HCT116 (cell line): ENCODE results near the gene SMG6. TPM values are rescaled to one million over a fixed set of nuclear protein-coding genes. Genes with fewer than 3 reads are reported as not detected.

Source experiments
- ATAC-seq: fragments of 200-7000 bp; cut with Tn5 transposase; 2 replicates; pipeline ENCODE4 v1.9.1; 2020; ENCODE audit warnings: mild to moderate bottlenecking, moderate library complexity
- BruUV-seq: library from RNA; stranded (reverse); fragments of 400-500 nt; replicated peaks from 2 replicates; lab custom pipeline; 2021; lab: Mats Ljungman, UMichigan
- CTCF ChIA-PET: fragments of 300-600 bp; sonication (Branson Sonifier 250); formaldehyde crosslinking; loops from one replicate; lab custom pipeline; 2021; ENCODE audit warnings: antibody characterized with exemption; lab: Charles Lee
- POLR2A ChIA-PET: fragments of 300-600, 350-600 bp; sonication (Branson Sonifier 250); formaldehyde crosslinking; loops from one replicate; lab custom pipeline; 2021; ENCODE audit warnings: antibody characterized with exemption; lab: Charles Lee
- RAD21 ChIA-PET, 2 experiments: fragments of 300-600 bp; sonication (Branson Sonifier 250); formaldehyde crosslinking; loops; one replicate each; lab custom pipeline; 2023; ENCODE audit warnings: low total read pairs in 2 of 2; ENCODE audit not compliant: uncharacterized antibody in 2 of 2, unreplicated experiment in 2 of 2, low non-redundant PET in 1 of 2; lab: Charles Lee
- DNase-seq: peaks from one replicate; pipeline ENCODE4 v3.0.0-alpha.2; 2010; ENCODE audit warnings: low read depth, low spot score
- H2AFZ ChIP-seq: fragments of 200-600 bp; shearing (Covaris generic), sonication (generic); 2 replicates; pipeline ENCODE4 v1.6.1; 2017; ENCODE audit warnings: low read depth, mixed run types, mixed read lengths, antibody characterized with exemption, low read length; ENCODE audit not compliant: poor library complexity, severe bottlenecking
- H3K27ac ChIP-seq: 2 replicates; pipeline ENCODE4 v1.5.1; 2012; ENCODE audit warnings: low read depth, low read length
- H3K27me3 ChIP-seq: fragments of 200-600 bp; sonication (generic); 2 replicates; pipeline ENCODE4 v1.6.1; 2016; ENCODE audit warnings: mixed run types, low read length, mixed read lengths; ENCODE audit not compliant: insufficient read depth
- H3K36me3 ChIP-seq, 2 experiments: fragments of 200-500 bp in 1 of 2; fragments of 200-600 bp in 1 of 2; sonication (Bioruptor generic) in 1 of 2; sonication (generic) in 1 of 2; 2 replicates each; pipeline versions ENCODE4 v1.5.1 to v1.6.1; 2014 to 2016; ENCODE audit warnings: low read length in 2 of 2, inconsistent platforms in 1 of 2, mixed read lengths in 1 of 2, mixed run types in 1 of 2; ENCODE audit not compliant: insufficient read depth in 2 of 2, control insufficient read depth in 1 of 2
- H3K4me1 ChIP-seq, 2 experiments: fragments of 200-600 bp in 1 of 2; sonication (generic) in 1 of 2; 2 replicates each; pipeline versions ENCODE4 v1.5.1 to v1.6.1; 2012 to 2017; ENCODE audit warnings: low read length in 2 of 2, inconsistent platforms in 1 of 2, mild to moderate bottlenecking in 1 of 2, mixed read lengths in 1 of 2, mixed run types in 1 of 2, moderate library complexity in 1 of 2; ENCODE audit not compliant: insufficient read depth in 2 of 2, control insufficient read depth in 1 of 2
- H3K4me2 ChIP-seq: fragments of 200-600 bp; sonication (generic); 2 replicates; pipeline ENCODE4 v1.6.1; 2017; ENCODE audit warnings: mixed run types, low read length, mixed read lengths
- H3K4me3 ChIP-seq, 2 experiments: fragments of 200-600 bp in 1 of 2; sonication (generic) in 1 of 2; replicated peaks in 1 of 2; 2 replicates each; pipeline ENCODE4 v1.5.1; 2011 to 2016; ENCODE audit warnings: low read length in 2 of 2, control low read depth in 1 of 2, low read depth in 1 of 2, mild to moderate bottlenecking in 1 of 2, mixed read lengths in 1 of 2, mixed run types in 1 of 2
- H3K79me2 ChIP-seq: fragments of 200-600 bp; sonication (generic); 2 replicates; pipeline ENCODE4 v1.6.1; 2017; ENCODE audit warnings: mild to moderate bottlenecking, mixed run types, low read length, moderate library complexity, mixed read lengths; ENCODE audit not compliant: insufficient read depth
- H3K9ac ChIP-seq: fragments of 200-600 bp; sonication (generic); 2 replicates; pipeline ENCODE4 v1.6.1; 2016; ENCODE audit warnings: low read length, mixed read lengths
- H3K9me2 ChIP-seq: fragments of 200-600 bp; sonication (generic), shearing (Covaris generic); 2 replicates; pipeline ENCODE4 v1.6.1; 2017; ENCODE audit warnings: mixed run types, mild to moderate bottlenecking, moderate library complexity; ENCODE audit not compliant: insufficient read depth
- H3K9me3 ChIP-seq, 2 experiments: fragments of 200-500 bp in 1 of 2; fragments of 200-600 bp in 1 of 2; sonication (Bioruptor generic) in 1 of 2; sonication (generic) in 1 of 2; 2 replicates each; pipeline ENCODE4 v1.6.1; 2014 to 2017; ENCODE audit warnings: low read length in 2 of 2, mixed read lengths in 2 of 2, inconsistent platforms in 1 of 2, low read depth in 1 of 2, mild to moderate bottlenecking in 1 of 2, mixed run types in 1 of 2, moderate library complexity in 1 of 2; ENCODE audit not compliant: control insufficient read depth in 1 of 2, insufficient read depth in 1 of 2
- H4K20me1 ChIP-seq: fragments of 200-600 bp; sonication (generic), shearing (Covaris generic); 2 replicates; pipeline ENCODE4 v1.6.1; 2017; ENCODE audit warnings: mixed run types, mild to moderate bottlenecking, moderate library complexity; ENCODE audit not compliant: insufficient read depth
- CBX3 ChIP-seq: IDR thresholded peaks from 2 replicates; pipeline ENCODE4 v1.6.1; 2012; ENCODE audit warnings: low read depth
- CEBPB ChIP-seq: IDR thresholded peaks from 2 replicates; pipeline ENCODE4 v1.6.1; 2012; ENCODE audit warnings: low read depth
- EGR1 ChIP-seq: IDR thresholded peaks from 2 replicates; pipeline ENCODE4 v1.6.1; 2012; ENCODE audit warnings: low read depth
- ELF1 ChIP-seq: IDR thresholded peaks from 2 replicates; pipeline ENCODE4 v1.6.1; 2012; ENCODE audit warnings: low read depth, borderline replicate concordance
- EZH2phosphoT487 ChIP-seq: fragments of 200-600 bp; IDR thresholded peaks from 2 replicates; pipeline ENCODE4 v1.6.1; 2018; ENCODE audit warnings: antibody characterized with exemption, borderline replicate concordance
- JUND ChIP-seq: IDR thresholded peaks from 2 replicates; pipeline ENCODE4 v1.6.1; 2012
- POLR2A ChIP-seq: IDR thresholded peaks from 2 replicates; pipeline ENCODE4 v1.7.0; 2011; ENCODE audit warnings: borderline replicate concordance; ENCODE audit not compliant: insufficient read depth, insufficient read length; ENCODE audit errors: extremely low read depth
- RAD21 ChIP-seq: IDR thresholded peaks from 2 replicates; pipeline ENCODE4 v1.6.1; 2012; ENCODE audit warnings: low read depth, mild to moderate bottlenecking
- SIN3A ChIP-seq: IDR thresholded peaks from 2 replicates; pipeline ENCODE4 v1.6.1; 2012; ENCODE audit warnings: low read depth
- SRF ChIP-seq: IDR thresholded peaks from 2 replicates; pipeline ENCODE4 v1.6.1; 2012; ENCODE audit warnings: low read depth
- TCF7L2 ChIP-seq: IDR thresholded peaks from 2 replicates; pipeline ENCODE4 v1.7.0; 2011; ENCODE audit warnings: borderline replicate concordance, inconsistent platforms; ENCODE audit not compliant: insufficient read depth, insufficient read length; ENCODE audit errors: extremely low read depth
- YY1 ChIP-seq: IDR thresholded peaks from 2 replicates; pipeline ENCODE4 v1.6.1; 2011; ENCODE audit warnings: low read length, low read depth, moderate library complexity, mild to moderate bottlenecking; ENCODE audit not compliant: insufficient replicate concordance; ENCODE audit errors: extremely low read depth
- ZFX ChIP-seq: fragments of 450-650 bp; IDR thresholded peaks from 2 replicates; pipeline ENCODE4 v1.6.1; 2017
- ZNF274 ChIP-seq: fragments of 200-500 bp; sonication (Bioruptor generic); IDR thresholded peaks from 2 replicates; pipeline ENCODE4 v1.6.1; 2014; ENCODE audit warnings: mild to moderate bottlenecking, low read depth, low read length, inconsistent platforms
- intact Hi-C: fragments of 100-400 bp; cut with micrococcal nuclease; formaldehyde crosslinking; loops from 2 replicates; pipeline ENCODE4 v1.10.0; 2022
- total RNA-seq: library from RNA; stranded (reverse); gene quantifications from one replicate; pipeline ENCODE4 v1.2.1, GENCODE V29; 2021; ENCODE audit not compliant: unreplicated experiment
- TF ChIP-seq, protein P1 (sequence below), 3 experiments: fragments of 200-600 bp in 1 of 3; sonication (generic) in 1 of 3; IDR thresholded peaks in 2 of 3; conservative IDR thresholded peaks in 1 of 3; 2 replicates each; pipeline ENCODE4 v1.5.1; 2012 to 2017; ENCODE audit warnings: low read depth in 2 of 3, low read length in 2 of 3, antibody characterized with exemption in 1 of 3, borderline replicate concordance in 1 of 3, control low read depth in 1 of 3, mild to moderate bottlenecking in 1 of 3, mixed read lengths in 1 of 3, mixed run types in 1 of 3, moderate library complexity in 1 of 3; ENCODE audit not compliant: insufficient read depth in 1 of 3
- TF ChIP-seq, protein P2 (sequence below): IDR thresholded peaks from 2 replicates; pipeline ENCODE4 v1.6.1; 2012
- TF ChIP-seq, protein P3 (sequence below): IDR thresholded peaks from 2 replicates; pipeline ENCODE4 v1.6.1; 2012; ENCODE audit warnings: low read depth
- TF ChIP-seq, protein P4 (sequence below): IDR thresholded peaks from 2 replicates; pipeline ENCODE4 v1.6.1; 2012
- TF ChIP-seq, protein P5 (sequence below): IDR thresholded peaks from 2 replicates; pipeline ENCODE4 v1.6.1; 2011; ENCODE audit warnings: mild to moderate bottlenecking, low read length, moderate library complexity; ENCODE audit not compliant: insufficient replicate concordance; ENCODE audit errors: extremely low read depth

SMG6 gene
- total RNA-seq, 1 experiment from 2014 or later: 23.1 TPM

DNA sequence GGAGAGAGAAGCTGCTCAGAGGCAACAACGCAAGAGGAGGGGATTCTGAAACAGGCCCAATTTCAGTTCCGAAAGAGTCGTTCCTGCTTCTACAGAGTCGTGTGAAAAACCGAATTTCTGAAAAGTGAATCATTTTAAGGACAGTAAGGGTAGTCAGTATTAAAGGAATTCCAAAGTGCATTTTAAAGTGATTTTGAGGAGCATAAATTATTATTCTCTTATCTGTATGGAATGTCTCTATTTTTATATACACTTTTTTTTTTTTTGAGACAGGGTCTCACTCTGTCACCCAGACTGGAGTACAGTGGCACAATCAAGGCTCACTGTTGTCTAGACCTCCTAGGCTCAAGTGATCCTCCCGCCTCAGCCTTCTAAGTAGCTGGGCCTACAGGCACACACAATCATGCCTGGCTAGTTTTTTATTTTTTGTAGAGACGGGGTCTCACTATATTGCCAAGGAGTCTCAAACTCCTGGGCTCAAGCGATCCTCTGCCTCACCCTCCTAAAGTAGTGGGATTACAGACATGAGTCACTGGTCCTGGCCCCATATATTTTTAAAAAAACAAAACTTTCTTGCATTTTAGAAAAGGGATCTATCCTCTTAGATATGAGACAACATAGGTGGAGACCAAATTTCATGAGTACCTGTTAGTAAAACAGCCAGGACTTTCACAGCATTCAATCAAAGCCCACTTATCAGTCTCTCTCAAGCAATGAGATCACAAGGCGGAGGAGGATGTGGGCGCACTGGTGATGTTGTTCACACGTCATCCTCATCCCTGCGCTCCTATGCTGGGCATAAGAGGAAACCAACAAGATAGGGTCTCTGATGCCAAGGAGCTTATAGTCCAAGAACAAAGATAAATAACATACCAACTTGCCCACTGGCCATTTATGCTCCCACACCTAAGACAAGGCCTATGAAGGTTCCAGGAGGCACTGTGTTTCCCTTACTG, 53.2 kb downstream of the SMG6 start:
- ChIA-PET POLR2A (no interaction called here), RAD21 (no interaction called here), CTCF (no interaction called here)
- TF ChIP-seq ELF1: no peak
- TF ChIP-seq, protein P1, sequence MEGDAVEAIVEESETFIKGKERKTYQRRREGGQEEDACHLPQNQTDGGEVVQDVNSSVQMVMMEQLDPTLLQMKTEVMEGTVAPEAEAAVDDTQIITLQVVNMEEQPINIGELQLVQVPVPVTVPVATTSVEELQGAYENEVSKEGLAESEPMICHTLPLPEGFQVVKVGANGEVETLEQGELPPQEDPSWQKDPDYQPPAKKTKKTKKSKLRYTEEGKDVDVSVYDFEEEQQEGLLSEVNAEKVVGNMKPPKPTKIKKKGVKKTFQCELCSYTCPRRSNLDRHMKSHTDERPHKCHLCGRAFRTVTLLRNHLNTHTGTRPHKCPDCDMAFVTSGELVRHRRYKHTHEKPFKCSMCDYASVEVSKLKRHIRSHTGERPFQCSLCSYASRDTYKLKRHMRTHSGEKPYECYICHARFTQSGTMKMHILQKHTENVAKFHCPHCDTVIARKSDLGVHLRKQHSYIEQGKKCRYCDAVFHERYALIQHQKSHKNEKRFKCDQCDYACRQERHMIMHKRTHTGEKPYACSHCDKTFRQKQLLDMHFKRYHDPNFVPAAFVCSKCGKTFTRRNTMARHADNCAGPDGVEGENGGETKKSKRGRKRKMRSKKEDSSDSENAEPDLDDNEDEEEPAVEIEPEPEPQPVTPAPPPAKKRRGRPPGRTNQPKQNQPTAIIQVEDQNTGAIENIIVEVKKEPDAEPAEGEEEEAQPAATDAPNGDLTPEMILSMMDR (IDR thresholded peaks at IDR 0.05 in 2 of 3, conservative IDR thresholded peaks at IDR 0.05 in 1 of 3; ENCODE audit: borderline replicate concordance in 1 of 3, insufficient read depth in 1 of 3, low read depth in 2 of 3, low read length in 2 of 3): no peak
- TF ChIP-seq, protein P2, sequence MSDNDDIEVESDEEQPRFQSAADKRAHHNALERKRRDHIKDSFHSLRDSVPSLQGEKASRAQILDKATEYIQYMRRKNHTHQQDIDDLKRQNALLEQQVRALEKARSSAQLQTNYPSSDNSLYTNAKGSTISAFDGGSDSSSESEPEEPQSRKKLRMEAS: no peak
- no peak for TF ChIP-seq SRF
- TF ChIP-seq ZFX: no peak
- no peak for TF ChIP-seq CEBPB
- TF ChIP-seq RAD21: no peak
- TF ChIP-seq, protein P3, sequence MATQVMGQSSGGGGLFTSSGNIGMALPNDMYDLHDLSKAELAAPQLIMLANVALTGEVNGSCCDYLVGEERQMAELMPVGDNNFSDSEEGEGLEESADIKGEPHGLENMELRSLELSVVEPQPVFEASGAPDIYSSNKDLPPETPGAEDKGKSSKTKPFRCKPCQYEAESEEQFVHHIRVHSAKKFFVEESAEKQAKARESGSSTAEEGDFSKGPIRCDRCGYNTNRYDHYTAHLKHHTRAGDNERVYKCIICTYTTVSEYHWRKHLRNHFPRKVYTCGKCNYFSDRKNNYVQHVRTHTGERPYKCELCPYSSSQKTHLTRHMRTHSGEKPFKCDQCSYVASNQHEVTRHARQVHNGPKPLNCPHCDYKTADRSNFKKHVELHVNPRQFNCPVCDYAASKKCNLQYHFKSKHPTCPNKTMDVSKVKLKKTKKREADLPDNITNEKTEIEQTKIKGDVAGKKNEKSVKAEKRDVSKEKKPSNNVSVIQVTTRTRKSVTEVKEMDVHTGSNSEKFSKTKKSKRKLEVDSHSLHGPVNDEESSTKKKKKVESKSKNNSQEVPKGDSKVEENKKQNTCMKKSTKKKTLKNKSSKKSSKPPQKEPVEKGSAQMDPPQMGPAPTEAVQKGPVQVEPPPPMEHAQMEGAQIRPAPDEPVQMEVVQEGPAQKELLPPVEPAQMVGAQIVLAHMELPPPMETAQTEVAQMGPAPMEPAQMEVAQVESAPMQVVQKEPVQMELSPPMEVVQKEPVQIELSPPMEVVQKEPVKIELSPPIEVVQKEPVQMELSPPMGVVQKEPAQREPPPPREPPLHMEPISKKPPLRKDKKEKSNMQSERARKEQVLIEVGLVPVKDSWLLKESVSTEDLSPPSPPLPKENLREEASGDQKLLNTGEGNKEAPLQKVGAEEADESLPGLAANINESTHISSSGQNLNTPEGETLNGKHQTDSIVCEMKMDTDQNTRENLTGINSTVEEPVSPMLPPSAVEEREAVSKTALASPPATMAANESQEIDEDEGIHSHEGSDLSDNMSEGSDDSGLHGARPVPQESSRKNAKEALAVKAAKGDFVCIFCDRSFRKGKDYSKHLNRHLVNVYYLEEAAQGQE: no peak
- TF ChIP-seq CBX3: no peak
- TF ChIP-seq, protein P4, sequence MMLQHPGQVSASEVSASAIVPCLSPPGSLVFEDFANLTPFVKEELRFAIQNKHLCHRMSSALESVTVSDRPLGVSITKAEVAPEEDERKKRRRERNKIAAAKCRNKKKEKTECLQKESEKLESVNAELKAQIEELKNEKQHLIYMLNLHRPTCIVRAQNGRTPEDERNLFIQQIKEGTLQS: no peak
- TF ChIP-seq, protein P5, sequence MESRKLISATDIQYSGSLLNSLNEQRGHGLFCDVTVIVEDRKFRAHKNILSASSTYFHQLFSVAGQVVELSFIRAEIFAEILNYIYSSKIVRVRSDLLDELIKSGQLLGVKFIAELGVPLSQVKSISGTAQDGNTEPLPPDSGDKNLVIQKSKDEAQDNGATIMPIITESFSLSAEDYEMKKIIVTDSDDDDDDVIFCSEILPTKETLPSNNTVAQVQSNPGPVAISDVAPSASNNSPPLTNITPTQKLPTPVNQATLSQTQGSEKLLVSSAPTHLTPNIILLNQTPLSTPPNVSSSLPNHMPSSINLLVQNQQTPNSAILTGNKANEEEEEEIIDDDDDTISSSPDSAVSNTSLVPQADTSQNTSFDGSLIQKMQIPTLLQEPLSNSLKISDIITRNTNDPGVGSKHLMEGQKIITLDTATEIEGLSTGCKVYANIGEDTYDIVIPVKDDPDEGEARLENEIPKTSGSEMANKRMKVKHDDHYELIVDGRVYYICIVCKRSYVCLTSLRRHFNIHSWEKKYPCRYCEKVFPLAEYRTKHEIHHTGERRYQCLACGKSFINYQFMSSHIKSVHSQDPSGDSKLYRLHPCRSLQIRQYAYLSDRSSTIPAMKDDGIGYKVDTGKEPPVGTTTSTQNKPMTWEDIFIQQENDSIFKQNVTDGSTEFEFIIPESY: no peak
- TF ChIP-seq ZNF274: no peak
- no peak for TF ChIP-seq SIN3A
- TF ChIP-seq EZH2phosphoT487: no peak
- no peak for TF ChIP-seq POLR2A
- no peak for TF ChIP-seq YY1
- no peak for TF ChIP-seq EGR1
- TF ChIP-seq JUND: no peak
- no peak for TF ChIP-seq TCF7L2

More for the DNA sequence above, 53.2 kb downstream of the SMG6 start:
- Histone ChIP-seq H3K4me2 (no peak overlapping the region), H3K27ac (no peak overlapping the region), H3K4me3 (no peak overlapping the region), H3K27me3 (no peaks in the 10 kb centered on the region), H3K79me2 (no peaks in the 10 kb centered on the region), H3K4me1 (no peaks in the 10 kb centered on the region), H4K20me1 (no peaks in the 10 kb centered on the region), H3K9ac (no peak overlapping the region), H3K9me2 (no peaks in the 10 kb centered on the region), H3K9me3 (no peaks in the 10 kb centered on the region), H2AFZ (no peak overlapping the region), H3K36me3 (no peaks in the 10 kb centered on the region)
- intact Hi-C loops: no loop called here
- ATAC-seq (no peak), DNase-seq (no peak)
- BruUV-seq: no TSS peak
